Putamen (tissue), 1 donor: ENCODE measurements around the gene KATNB1.

Source experiments
- DNase-seq: peaks from one replicate; pipeline ENCODE4 v3.0.0-alpha.2; 2016; ENCODE audit warnings: low spot score

Gene KATNB1

GRCh38 chr16:57735755-57736418 is at the start of gene KATNB1:
Gene KATNB1, plus strand, starts transcription at chr16:57735770. Its CDS starts 1,474 bp downstream, at chr16:57737244.
- no peak for DNase-seq

GRCh38 chr16:57686577-57686976 is 49.0 kb upstream of the KATNB1 start:
- DNase-seq: no peak

- no peak for DNase-seq
These were observed 48.1 kb upstream of the KATNB1 start for GRCh38 chr16:57687363-57687929.

DNA sequence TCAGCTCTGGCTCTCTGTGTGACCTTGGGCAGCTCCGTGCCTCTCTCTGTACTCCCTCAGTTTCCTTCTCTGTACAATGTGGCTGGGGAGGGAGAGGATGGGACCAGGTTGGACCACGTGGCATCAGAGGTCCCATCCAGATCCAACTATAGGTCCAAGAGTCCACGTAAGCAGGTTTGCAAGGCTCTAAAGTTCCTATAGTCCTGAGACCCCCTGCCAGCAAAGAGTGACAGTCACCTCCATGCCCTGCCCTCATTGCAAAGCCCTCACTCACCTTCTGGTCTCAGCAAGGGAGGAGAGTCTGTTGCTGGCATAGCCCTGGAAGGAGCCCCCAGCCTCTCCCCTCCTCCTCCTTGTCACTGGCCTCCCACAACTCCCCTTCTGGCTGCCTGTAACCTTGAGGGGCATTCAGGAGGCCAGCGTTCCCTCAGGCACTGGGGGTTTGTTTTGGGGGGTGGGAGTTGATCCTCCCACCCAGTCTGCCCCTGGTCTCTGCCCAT is 47.0 kb upstream of the KATNB1 start:
- DNase-seq: no peak

- no peak for DNase-seq
These were observed 46.4 kb upstream of the KATNB1 start for GRCh38 chr16:57688987-57689761.

DNA sequence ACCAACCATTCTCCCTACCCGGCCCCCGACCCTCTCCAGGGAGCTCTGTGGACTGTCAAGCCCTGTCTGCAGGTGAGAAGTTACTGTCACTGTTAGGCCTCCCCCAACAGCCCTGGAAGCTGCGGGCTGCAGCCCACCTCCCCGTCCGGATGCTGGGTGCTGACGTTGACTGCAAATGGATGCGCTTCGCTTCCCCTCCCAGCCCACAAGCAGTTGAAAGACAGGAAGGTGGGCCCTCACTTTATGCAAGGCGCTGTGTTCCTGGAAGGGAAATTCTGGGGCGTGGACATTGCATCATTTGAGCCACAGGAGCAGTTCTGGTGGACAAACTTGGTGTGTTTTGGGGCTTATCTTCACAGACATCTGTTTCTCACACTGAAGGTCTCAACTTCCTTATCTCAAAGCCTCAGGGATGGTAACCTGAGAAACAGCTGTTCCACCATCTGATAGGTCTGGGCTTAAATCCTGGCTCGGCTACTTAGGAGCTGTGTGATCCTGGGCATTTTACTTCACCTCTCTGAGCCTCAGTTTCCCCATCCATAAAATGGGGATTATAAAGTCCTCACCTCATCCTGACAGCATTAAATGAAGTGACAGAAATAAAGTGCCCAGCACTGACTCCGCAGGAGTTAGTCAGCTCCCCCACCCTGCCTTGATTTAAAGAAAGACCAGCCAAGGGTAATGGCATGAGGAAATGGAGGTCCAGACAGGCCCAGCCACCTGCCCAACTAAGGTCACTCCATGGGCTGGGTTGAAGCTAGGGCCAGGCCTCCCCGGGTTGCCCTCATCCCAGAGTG is 45.6 kb upstream of the KATNB1 start:
- no peak for DNase-seq

- DNase-seq: no peak
These were observed 44.6 kb upstream of the KATNB1 start for GRCh38 chr16:57690782-57691471.

- DNase-seq: no peak
These were observed 42.9 kb upstream of the KATNB1 start for GRCh38 chr16:57692636-57693035.

- no peak for DNase-seq
These were observed 42.0 kb upstream of the KATNB1 start for GRCh38 chr16:57693550-57693949.

DNA sequence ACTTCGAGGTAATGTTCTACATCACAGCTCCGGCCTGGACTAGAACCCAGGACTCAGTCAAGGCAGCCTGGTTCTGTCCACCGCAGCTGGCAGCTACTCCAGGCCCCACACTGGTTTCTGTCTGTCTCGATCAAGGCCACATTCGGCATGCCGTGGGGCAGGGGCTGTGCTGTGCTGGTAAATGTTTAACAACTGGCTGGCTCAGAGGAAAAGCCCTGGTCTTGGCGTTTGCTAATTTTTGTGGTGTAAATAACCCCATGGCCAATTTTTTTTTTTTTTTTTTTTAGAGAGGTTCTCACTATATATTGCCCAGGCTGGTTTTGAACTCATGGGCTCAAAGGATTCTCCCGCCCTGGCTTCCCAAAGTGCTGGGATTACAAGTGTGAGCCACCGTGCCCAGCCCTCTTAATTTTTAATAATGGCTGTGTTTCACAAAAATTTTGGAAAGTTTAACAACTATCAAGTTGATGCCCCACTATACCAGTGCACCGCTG is 41.3 kb upstream of the KATNB1 start:
- DNase-seq: no peak

DNA sequence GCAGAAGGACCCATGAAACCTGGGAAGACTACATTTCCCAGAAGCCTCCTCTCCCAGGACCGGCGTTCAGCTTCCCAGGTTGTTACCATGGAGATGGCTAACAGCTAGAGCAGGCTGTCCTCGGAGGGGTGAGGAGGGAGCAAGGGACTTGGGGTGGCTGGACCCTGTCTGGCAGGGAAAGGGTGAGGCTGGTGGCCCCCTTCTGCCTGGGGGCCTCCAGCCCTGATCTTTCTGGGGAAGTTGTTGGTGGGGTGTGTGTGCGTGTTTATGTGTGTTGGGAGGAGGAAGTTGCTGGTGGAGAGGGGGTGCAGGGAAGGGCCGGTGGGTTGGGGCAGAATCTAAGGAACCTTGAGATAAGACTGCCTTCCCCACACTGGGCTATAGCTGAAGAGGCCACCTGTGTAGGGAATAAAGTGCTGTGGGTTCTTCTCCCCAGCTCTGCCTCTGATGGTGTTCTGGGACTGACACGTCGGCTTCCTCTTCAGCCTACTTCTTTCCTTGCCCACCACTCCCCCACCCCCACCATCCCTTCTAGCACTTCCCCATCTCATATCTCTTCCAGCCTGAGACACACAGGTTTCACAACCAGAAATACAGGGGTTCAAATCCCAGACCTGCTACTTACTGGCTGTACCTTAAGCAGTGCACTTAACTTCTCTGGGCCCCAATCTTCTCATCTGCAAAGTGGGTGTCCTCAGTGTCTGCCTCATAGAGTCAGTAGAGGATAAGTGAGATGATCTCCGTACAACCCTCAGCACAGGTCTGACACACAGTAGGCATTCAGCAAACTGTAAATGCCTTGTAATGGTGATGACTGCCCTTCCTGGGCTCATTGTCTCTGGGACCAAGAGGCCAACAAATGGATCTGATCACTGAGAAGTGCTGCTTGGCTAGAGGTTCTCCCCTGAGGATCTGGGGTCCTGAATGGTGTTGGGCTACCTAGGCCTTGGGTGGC is 40.6 kb upstream of the KATNB1 start, which contains the start of gene DRC7:
DRC7 (plus strand) TSS at position 82 of the 955 bp plus-strand sequence. CDS start 3,144 bp downstream, outside the sequence.
- DNase-seq: peak; percentile 48

DNA sequence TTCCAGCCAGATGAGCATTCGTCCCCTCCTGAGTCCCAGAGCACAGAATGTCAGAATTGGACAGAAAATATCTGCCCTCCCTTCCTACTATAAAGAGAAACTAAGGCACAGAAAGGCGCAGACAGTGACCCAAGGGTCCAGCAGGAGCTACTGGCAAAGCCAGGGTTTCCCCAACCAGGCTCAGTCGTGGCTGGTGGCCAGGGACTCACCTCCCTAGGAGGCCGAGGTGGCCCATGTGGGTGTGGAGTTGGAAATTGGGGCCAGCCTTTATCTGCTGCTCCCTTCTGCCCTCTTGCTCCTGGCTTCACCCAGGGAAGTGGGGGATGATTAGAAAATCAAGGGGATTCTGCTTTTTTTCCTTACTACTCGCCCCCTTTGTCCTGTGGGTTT is 39.9 kb upstream of the KATNB1 start:
- no peak for DNase-seq

- DNase-seq: no peak
These were observed 39.3 kb upstream of the KATNB1 start for GRCh38 chr16:57696240-57696639.

DNA sequence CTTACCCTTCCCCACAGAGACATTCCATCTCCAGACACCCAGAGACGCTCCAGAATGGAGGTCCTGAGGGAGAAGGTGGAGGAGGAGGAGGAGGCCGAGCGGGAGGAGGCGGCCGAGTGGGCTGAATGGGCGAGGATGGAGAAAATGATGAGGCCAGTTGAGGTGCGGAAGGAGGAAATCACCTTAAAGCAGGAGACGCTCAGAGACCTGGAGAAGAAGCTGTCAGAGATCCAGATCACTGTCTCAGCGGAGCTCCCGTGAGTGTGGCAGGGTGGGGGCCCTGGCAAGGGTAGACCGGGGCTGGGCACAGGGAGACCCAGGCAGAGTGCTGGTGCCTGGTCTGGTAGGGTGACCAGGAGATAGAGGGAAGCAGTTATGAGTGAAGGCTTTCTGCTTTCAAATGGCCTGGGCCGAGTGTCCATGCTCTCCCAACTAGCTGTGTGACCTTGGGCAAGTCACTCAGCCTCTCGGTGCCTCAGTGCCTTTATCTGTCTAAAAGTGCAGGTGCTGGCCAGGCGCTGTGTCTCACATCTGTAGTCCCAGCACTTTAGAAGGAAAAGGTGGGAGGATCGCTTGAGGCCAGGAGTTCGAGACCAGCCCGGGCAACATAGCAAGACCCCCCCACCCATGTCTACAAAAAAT is 37.6 kb upstream of the KATNB1 start:
- no peak for DNase-seq

GRCh38 chr16:57698812-57699405 is 36.7 kb upstream of the KATNB1 start:
- no peak for DNase-seq

- no peak for DNase-seq
These were observed 36.1 kb upstream of the KATNB1 start for GRCh38 chr16:57699481-57699880.

GRCh38 chr16:57699899-57700298 is 35.7 kb upstream of the KATNB1 start:
- no peak for DNase-seq

- no peak for DNase-seq
These were observed 34.6 kb upstream of the KATNB1 start for GRCh38 chr16:57700781-57701551.
